Lung microvascular endothelial cell (primary cell): ENCODE results near the gene TPPP2. TPM values are rescaled to one million over a fixed set of nuclear protein-coding genes. Genes with fewer than 3 reads are reported as not detected.
"Not testable (repeated sequence)": the region's sequence is repeated elsewhere in the genome, so short reads cannot be mapped to it uniquely, and the experiment has no call there.

Experiments
- DNase-seq, 2 donors: peaks; one replicate each; pipeline versions ENCODE4 v3.0.0 to v3.0.0-alpha.2; 2010; ENCODE audit warnings: low read depth in 2 of 2
- total RNA-seq: library from RNA; depleted of rRNA; stranded (reverse); fragments of >200 nt; gene quantifications from 2 replicates; pipeline ENCODE4 v1.2.1, GENCODE V29; 2014

TPPP2 gene
- total RNA-seq, 1 donor from 2014 or later, result not detected

- no peak for DNase-seq
These were observed 7.1 kb downstream of the TPPP2 start for GRCh38 chr14:21037156-21037555.

GRCh38 chr14:21038441-21039422 is 8.7 kb downstream of the TPPP2 start:
- peak; percentile 39 to 78 for DNase-seq

GRCh38 chr14:21039585-21040369 is 9.8 kb downstream of the TPPP2 start:
- peak; percentile 58 to 80 for DNase-seq

GRCh38 chr14:21040370-21040925 is 10.4 kb downstream of the TPPP2 start:
- no peak for DNase-seq

GRCh38 chr14:21040941-21041340 is 10.9 kb downstream of the TPPP2 start:
- not testable (repeated sequence) for DNase-seq

- DNase-seq, result peak; percentile 12 to 44
These were observed 11.8 kb downstream of the TPPP2 start, which contains the start of gene RNASE7 for GRCh38 chr14:21041676-21042433. TSS of gene RNASE7 (plus strand) at chr14:21042362. CDS start at chr14:21042993, 631 bp downstream.

DNA sequence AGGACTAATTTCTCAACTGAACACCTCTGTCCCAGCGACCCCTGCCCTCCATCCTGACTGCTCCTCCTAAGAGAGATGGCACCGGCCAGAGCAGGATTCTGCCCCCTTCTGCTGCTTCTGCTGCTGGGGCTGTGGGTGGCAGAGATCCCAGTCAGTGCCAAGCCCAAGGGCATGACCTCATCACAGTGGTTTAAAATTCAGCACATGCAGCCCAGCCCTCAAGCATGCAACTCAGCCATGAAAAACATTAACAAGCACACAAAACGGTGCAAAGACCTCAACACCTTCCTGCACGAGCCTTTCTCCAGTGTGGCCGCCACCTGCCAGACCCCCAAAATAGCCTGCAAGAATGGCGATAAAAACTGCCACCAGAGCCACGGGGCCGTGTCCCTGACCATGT is 12.9 kb downstream of the TPPP2 start:
- no peak for DNase-seq

GRCh38 chr14:21043387-21043973 is 13.5 kb downstream of the TPPP2 start:
- DNase-seq, result no peak

DNA sequence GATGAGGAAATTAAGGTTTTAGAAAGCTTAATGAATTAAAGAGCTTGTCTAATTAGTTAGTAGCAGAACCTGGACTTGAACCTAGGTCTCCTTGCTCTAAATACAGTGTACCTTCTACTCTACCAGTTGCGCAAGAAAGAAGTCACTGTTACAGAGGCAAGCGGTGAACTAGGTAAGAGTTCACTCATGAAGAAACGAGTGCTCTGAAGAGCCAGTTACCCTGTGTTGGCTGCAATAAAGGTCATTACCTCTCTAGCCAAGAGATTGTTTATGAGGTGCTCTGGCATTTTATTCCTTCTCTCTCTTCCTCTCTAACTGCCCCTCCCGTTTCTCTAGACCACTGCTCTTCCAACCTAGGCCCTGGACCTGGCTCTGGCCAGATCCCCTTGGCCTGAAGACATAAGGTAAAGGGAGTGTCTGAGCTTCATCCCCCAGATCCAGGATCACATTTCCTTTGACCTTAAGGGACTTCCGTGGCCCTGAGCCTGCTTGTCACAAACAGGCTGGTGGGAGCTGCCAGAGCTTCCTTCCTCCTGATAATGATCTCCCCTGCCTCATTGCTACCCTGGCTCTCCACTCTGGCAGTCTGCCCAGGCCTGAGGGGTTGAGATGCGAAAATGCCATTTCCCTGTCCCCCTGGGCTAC is 14.1 kb downstream of the TPPP2 start:
- DNase-seq, result peak in 1 of 2 donors; percentile 45

- DNase-seq, result no peak
These were observed 17.4 kb downstream of the TPPP2 start for GRCh38 chr14:21047378-21047781.

- DNase-seq, result peak in 1 of 2 donors; percentile 41
These were observed 18.6 kb downstream of the TPPP2 start for GRCh38 chr14:21048638-21049037.

DNA sequence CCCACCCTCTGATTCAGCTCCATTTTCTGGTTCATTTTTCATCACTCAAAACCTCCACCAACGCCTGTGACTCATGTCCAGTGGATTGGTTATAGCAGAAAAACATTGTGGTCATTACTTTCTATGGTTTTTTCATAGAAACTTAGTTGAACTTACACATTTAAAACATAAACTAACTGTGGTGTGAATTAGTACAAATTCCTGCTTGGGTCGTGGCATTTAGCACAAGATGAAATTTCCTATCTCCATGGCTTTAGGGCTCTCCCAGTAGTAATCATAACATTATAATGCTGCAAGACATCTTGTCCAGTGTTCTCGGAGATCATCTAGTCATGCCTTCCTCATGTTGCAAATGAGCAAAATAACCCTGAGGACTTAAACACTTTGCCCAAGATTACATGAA is 19.3 kb downstream of the TPPP2 start:
- DNase-seq, result no peak

DNA sequence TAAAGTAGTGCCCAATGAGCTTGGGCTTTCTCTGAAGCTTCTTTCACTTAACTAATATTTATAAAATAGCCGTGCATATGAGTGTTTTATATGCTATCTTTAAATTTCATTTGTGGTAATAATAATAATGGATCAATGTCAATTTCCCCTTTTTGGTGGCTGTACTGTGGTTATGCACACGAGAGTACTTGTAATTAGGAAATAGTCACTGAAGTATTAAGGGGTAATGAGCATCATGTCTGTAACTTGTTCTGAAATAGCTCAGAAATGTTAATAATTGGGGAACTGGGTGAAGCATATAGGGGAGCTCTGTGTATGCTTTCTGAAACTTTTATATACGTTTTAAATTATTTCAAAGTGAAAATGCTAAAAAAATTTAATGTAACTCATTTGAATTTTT is 20.6 kb downstream of the TPPP2 start:
- no peak for DNase-seq

DNA sequence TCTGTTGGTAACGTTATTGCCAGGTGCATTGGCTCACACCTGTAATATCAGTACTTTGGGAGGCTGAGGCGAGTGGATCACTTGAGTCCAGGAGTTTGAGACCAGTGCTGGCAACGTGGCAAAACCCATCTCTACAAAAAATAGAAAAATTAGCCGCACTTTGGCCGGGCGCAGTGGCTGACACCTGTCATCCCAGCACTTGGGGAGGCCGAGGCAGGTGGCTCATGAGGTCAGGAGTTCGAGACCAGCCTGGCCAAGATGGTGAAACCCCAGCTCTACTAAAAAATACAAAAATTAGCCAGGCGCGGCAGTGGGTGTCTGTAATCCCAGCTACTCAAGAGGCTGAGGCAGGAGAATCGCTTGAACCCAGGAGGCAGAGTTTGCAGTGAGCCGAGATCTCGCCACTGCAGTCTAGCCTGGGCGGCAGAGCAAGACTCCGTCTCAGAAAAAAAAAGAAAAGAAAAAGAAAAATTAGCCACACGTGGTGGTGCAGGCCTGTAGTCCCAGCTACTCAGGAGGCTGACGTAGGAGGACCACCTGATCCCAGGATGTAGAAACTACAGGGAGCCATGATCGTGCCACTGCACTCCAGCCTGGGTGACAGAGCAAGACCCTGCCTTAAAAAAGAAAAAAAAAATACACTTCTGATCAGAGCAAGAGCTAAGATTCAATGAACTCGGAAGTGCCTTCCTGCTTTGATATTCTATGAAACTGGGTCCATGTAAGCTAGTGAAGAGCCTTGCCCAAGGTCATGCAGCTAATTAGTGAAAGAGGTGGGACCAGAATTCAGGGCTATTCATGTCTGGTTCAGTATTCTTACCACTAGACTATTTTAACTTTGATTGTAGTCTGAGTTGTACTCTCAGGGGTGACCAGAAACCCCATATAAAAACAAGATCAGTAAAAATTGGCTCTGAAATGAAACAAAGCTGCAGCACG is 23.4 kb downstream of the TPPP2 start:
- no peak for DNase-seq

GRCh38 chr14:21054123-21054767 is 24.2 kb downstream of the TPPP2 start:
- DNase-seq, result no peak

DNA sequence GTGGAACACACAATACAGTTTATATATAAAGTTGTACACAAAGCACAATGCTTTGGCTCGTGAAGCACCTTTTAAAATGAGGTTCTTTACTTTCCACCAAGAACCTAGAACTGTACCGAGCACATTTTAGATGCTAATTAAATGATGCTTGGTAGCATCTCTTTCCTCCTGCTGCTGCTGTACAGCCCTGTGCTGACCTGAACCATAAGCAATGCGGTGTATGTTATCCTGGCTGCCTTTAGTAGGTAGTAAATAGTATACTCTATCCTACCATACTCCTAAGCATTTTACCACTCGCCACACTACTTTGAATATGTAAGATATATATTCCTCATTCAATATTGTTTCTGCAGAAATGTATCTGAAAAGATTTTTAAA is 24.7 kb downstream of the TPPP2 start:
- no peak for DNase-seq

DNA sequence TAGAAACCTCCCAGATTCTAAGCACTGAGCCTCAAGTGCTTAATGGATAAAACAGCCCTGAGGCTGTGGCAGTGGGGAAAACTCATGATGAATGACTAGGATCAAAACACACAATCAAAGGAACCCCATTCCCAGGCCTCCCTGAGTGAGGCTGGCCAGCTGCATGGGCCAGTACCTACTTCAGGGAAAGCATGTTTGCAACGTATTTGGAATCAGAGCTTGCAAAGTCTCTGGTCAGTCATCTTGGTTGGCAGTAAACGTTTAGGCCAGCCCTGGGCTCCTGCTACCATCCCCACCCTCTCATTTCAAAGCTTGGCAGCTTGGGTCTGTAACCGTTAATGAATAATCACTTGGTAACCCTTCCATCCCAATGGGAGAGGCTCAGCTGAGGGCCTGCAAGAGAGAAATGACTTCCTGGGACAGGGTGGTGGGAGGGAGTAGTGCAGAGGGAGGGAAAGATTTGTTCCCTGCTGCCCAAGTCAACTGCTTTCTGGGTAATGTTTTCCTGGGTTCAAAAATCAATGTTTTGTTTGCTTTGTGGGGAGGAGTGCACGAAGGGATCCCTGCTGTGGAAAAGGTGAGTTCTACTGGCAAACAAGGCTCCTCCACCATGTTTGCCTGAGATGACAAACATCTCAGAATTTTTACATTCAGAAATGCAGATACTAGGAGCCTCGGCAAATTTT is 25.6 kb downstream of the TPPP2 start:
- DNase-seq, result no peak

DNA sequence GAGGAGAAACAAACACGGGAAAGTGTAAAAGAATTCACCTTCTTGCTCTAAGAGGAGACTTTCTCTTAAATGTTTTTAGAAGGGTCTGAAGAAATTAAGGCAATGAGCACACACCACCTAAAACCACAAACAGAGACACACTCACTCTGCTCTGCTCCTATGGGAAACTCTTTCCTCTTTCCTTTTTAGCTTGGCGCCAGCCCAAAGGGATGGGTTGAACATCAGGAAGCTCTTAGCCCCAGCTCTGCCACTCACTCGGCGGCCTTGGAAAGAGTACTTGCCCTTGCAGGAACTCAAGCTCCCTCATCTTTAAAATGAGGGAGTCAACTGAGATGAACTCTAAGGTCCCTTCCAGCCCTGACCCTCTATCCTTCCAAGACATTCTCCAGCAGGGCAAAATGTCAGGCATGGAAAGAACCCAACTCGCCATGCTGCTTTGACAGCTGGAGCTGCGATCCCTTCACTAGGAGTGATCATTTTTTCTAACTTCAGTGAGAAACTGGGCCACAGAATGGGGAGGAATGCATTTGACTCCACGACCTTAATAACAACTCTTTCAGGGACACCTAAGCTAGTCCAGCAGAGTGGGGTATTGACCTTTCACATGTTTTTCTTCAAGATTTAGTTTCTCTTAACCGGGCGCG is 26.6 kb downstream of the TPPP2 start:
- DNase-seq, result peak; percentile 10 to 61
